ENCODE data around the gene EEPD1.

EEPD1 gene

GRCh38 chr7:36153571-36154097 lies 580 bp downstream of the EEPD1 start:
- no peaks in the 10 kb centered on the region for H3K27me3 ChIP-seq (ENCODE audit: insufficient read depth, low read length)
- peak overlapping the region; percentile 56 for H3K4me3 ChIP-seq (ENCODE audit: low read length)
- no peaks in the 10 kb centered on the region for H3K36me3 ChIP-seq (ENCODE audit: insufficient read depth, low read length)
- no peaks in the 10 kb centered on the region for H3K9me3 ChIP-seq (ENCODE audit: low read length)
- peak overlapping the region; percentile 98 for H2AFZ ChIP-seq (ENCODE audit: low read depth, low read length)
- peaks cover 14% of the 10 kb centered on the region for H3K4me1 ChIP-seq (ENCODE audit: insufficient read depth, low read length)

GRCh38 chr7:36154255-36155212 lies 1.5 kb downstream of the EEPD1 start:
- Histone ChIP-seq H2AFZ (ENCODE audit: low read depth, low read length) (no peak overlapping the region), H3K4me1 (ENCODE audit: insufficient read depth, low read length) (peaks cover 14% of the 10 kb centered on the region), H3K4me3 (ENCODE audit: low read length) (peak overlapping the region; percentile 56), H3K36me3 (ENCODE audit: insufficient read depth, low read length) (no peaks in the 10 kb centered on the region), H3K27me3 (ENCODE audit: insufficient read depth, low read length) (no peaks in the 10 kb centered on the region), H3K9me3 (ENCODE audit: low read length) (no peaks in the 10 kb centered on the region)

DNA sequence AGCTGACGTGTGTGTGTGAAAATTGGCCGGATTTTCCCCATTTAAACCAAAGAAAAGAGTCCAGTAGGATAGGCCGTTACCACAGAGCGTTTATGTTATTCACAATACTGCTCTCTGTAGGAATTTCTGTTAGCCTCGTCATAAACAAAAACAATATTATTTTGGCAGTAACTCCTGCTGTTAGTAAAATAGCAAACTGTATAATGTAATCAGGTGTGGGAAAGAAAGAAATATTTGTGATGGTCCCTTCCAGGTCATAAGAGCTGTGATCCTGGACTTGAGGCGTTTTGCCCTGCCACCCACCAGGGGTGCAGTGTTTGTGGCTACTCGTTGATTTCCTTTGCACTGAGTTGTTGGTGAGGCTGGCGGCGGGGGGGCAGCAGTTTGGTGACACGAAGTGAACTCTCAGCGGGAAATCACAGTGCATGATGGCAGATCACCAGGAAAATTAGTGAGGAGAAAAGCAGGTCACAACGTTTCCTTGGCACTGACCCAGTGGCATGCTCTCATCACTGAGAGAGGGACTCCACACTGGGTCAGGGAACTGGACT lies 2.8 kb downstream of the EEPD1 start:
- Histone ChIP-seq H3K36me3 (ENCODE audit: insufficient read depth, low read length) (no peaks in the 10 kb centered on the region), H3K4me1 (ENCODE audit: insufficient read depth, low read length) (peaks cover 14% of the 10 kb centered on the region), H3K4me3 (ENCODE audit: low read length) (no peak overlapping the region)

GRCh38 chr7:36157527-36158320 lies 4.7 kb downstream of the EEPD1 start:
- H3K4me3 ChIP-seq (ENCODE audit: low read length): no peak overlapping the region
- H3K9me3 ChIP-seq (ENCODE audit: low read length): no peaks in the 10 kb centered on the region
- peaks cover 14% of the 10 kb centered on the region for H3K4me1 ChIP-seq (ENCODE audit: insufficient read depth, low read length)
- no peaks in the 10 kb centered on the region for H3K36me3 ChIP-seq (ENCODE audit: insufficient read depth, low read length)
- no peak overlapping the region for H2AFZ ChIP-seq (ENCODE audit: low read depth, low read length)
- H3K27me3 ChIP-seq (ENCODE audit: insufficient read depth, low read length): no peaks in the 10 kb centered on the region

More for the DNA sequence above, 2.8 kb downstream of the EEPD1 start:
- Histone ChIP-seq H2AFZ (ENCODE audit: low read depth, low read length) (no peak overlapping the region), H3K27me3 (ENCODE audit: insufficient read depth, low read length) (no peaks in the 10 kb centered on the region), H3K9me3 (ENCODE audit: low read length) (no peaks in the 10 kb centered on the region)

DNA sequence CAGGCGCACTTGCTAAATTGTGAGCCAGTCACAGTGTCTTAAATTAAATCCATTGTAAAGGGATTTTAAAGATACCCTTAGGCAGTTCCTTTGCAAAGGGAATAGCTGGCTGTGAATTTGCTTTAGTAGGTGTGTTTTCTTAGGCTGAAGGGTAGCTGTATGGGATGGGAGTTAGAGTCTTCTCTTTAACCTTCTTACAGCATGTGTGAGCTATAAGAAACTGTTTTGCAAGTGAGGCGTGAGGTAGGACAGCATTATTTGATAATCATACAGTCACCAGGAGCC lies 5.2 kb downstream of the EEPD1 start:
- no peaks in the 10 kb centered on the region for H3K9me3 ChIP-seq (ENCODE audit: low read length)
- H2AFZ ChIP-seq (ENCODE audit: low read depth, low read length): no peak overlapping the region
- no peak overlapping the region for H3K4me3 ChIP-seq (ENCODE audit: low read length)
- H3K4me1 ChIP-seq (ENCODE audit: insufficient read depth, low read length): peaks cover 14% of the 10 kb centered on the region
- H3K27me3 ChIP-seq (ENCODE audit: insufficient read depth, low read length): no peaks in the 10 kb centered on the region
- H3K36me3 ChIP-seq (ENCODE audit: insufficient read depth, low read length): no peaks in the 10 kb centered on the region

GRCh38 chr7:36159618-36160017 lies 6.6 kb downstream of the EEPD1 start:
- peaks cover 8% of the 10 kb centered on the region for H3K4me1 ChIP-seq (ENCODE audit: insufficient read depth, low read length)
- no peaks in the 10 kb centered on the region for H3K36me3 ChIP-seq (ENCODE audit: insufficient read depth, low read length)
- no peak overlapping the region for H2AFZ ChIP-seq (ENCODE audit: low read depth, low read length)
- no peaks in the 10 kb centered on the region for H3K27me3 ChIP-seq (ENCODE audit: insufficient read depth, low read length)
- H3K9me3 ChIP-seq (ENCODE audit: low read length): no peaks in the 10 kb centered on the region
- H3K4me3 ChIP-seq (ENCODE audit: low read length): no peak overlapping the region

- Histone ChIP-seq H3K9me3 (ENCODE audit: low read length) (no peaks in the 10 kb centered on the region), H3K36me3 (ENCODE audit: insufficient read depth, low read length) (no peaks in the 10 kb centered on the region), H2AFZ (ENCODE audit: low read depth, low read length) (no peak overlapping the region), H3K4me1 (ENCODE audit: insufficient read depth, low read length) (peaks cover 8% of the 10 kb centered on the region), H3K27me3 (ENCODE audit: insufficient read depth, low read length) (no peaks in the 10 kb centered on the region), H3K4me3 (ENCODE audit: low read length) (no peak overlapping the region)
Measured at GRCh38 chr7:36160313-36160712, 7.3 kb downstream of the EEPD1 start.

GRCh38 chr7:36161996-36162395 lies 8.9 kb downstream of the EEPD1 start:
- Histone ChIP-seq H2AFZ (ENCODE audit: low read depth, low read length) (no peak overlapping the region), H3K4me3 (ENCODE audit: low read length) (no peak overlapping the region), H3K27me3 (ENCODE audit: insufficient read depth, low read length) (no peaks in the 10 kb centered on the region), H3K36me3 (ENCODE audit: insufficient read depth, low read length) (no peaks in the 10 kb centered on the region), H3K4me1 (ENCODE audit: insufficient read depth, low read length) (no peaks in the 10 kb centered on the region), H3K9me3 (ENCODE audit: low read length) (no peaks in the 10 kb centered on the region)

GRCh38 chr7:36165059-36165458 lies 12.0 kb downstream of the EEPD1 start:
- no peak overlapping the region for H2AFZ ChIP-seq (ENCODE audit: low read depth, low read length)
- H3K27me3 ChIP-seq (ENCODE audit: insufficient read depth, low read length): no peaks in the 10 kb centered on the region
- no peaks in the 10 kb centered on the region for H3K36me3 ChIP-seq (ENCODE audit: insufficient read depth, low read length)
- H3K9me3 ChIP-seq (ENCODE audit: low read length): no peaks in the 10 kb centered on the region
- H3K4me3 ChIP-seq (ENCODE audit: low read length): no peak overlapping the region
- H3K4me1 ChIP-seq (ENCODE audit: insufficient read depth, low read length): no peaks in the 10 kb centered on the region

- no peaks in the 10 kb centered on the region for H3K9me3 ChIP-seq (ENCODE audit: low read length)
- H2AFZ ChIP-seq (ENCODE audit: low read depth, low read length): no peak overlapping the region
- no peaks in the 10 kb centered on the region for H3K4me1 ChIP-seq (ENCODE audit: insufficient read depth, low read length)
- no peak overlapping the region for H3K4me3 ChIP-seq (ENCODE audit: low read length)
- no peaks in the 10 kb centered on the region for H3K36me3 ChIP-seq (ENCODE audit: insufficient read depth, low read length)
- no peaks in the 10 kb centered on the region for H3K27me3 ChIP-seq (ENCODE audit: insufficient read depth, low read length)
Measured at GRCh38 chr7:36165802-36166201, 12.7 kb downstream of the EEPD1 start.

GRCh38 chr7:36167403-36168050 lies 14.5 kb downstream of the EEPD1 start:
- no peaks in the 10 kb centered on the region for H3K9me3 ChIP-seq (ENCODE audit: low read length)
- no peaks in the 10 kb centered on the region for H3K27me3 ChIP-seq (ENCODE audit: insufficient read depth, low read length)
- H3K4me3 ChIP-seq (ENCODE audit: low read length): no peak overlapping the region
- H3K36me3 ChIP-seq (ENCODE audit: insufficient read depth, low read length): no peaks in the 10 kb centered on the region
- H2AFZ ChIP-seq (ENCODE audit: low read depth, low read length): no peak overlapping the region
- no peaks in the 10 kb centered on the region for H3K4me1 ChIP-seq (ENCODE audit: insufficient read depth, low read length)

DNA sequence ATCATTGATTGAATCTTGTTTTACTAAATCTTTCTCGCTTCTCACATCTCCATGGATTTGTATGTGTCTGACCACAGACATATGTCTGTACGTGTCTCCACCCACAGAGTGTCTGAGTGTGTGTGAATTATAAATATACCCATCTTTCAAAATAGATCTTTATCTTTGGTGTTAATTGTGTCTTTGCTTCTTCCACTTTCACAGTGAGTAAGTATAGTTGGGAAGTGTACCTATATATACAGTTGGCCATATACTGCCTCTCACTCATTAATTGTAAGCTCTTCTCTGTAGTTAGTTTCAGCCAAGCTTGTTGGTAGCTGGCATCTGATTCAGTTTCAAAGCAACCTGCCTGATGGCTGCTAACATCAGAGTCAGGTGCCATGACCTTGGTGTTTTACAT lies 18.4 kb downstream of the EEPD1 start:
- no peaks in the 10 kb centered on the region for H3K27me3 ChIP-seq (ENCODE audit: insufficient read depth, low read length)
- H3K9me3 ChIP-seq (ENCODE audit: low read length): no peaks in the 10 kb centered on the region
- no peaks in the 10 kb centered on the region for H3K4me1 ChIP-seq (ENCODE audit: insufficient read depth, low read length)
- H2AFZ ChIP-seq (ENCODE audit: low read depth, low read length): no peak overlapping the region
- H3K36me3 ChIP-seq (ENCODE audit: insufficient read depth, low read length): no peaks in the 10 kb centered on the region
- no peak overlapping the region for H3K4me3 ChIP-seq (ENCODE audit: low read length)

- H2AFZ ChIP-seq (ENCODE audit: low read depth, low read length): no peak overlapping the region
- H3K4me1 ChIP-seq (ENCODE audit: insufficient read depth, low read length): no peaks in the 10 kb centered on the region
- H3K36me3 ChIP-seq (ENCODE audit: insufficient read depth, low read length): no peaks in the 10 kb centered on the region
- H3K9me3 ChIP-seq (ENCODE audit: low read length): no peaks in the 10 kb centered on the region
- no peak overlapping the region for H3K4me3 ChIP-seq (ENCODE audit: low read length)
- H3K27me3 ChIP-seq (ENCODE audit: insufficient read depth, low read length): no peaks in the 10 kb centered on the region
Measured at GRCh38 chr7:36175886-36176285, 22.8 kb downstream of the EEPD1 start.

All from neuron (in vitro differentiated cells).